ENCODE results near the gene COL15A1.

DNA sequence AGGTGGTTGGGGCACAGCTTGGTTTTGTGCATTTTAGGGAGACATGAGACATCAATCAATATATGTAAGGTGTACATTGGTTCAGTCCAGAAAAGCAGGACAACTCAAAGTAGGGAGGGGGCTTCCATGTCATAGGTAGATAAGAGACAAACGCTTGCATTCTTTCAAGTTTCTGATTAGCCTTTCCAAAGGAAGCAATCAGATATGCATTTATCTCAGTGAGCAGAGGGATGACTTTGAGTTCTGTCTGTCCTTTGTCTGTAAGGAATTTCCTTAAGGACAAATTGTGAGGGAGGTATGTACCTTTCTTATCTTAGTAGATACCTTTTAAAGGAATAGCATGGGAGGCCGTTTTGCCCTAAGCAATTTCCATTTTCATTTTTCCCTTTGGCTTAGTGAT lies 63.3 kb downstream of the COL15A1 start:
- no peak for TF ChIP-seq ZNF274 (IDR thresholded peaks at IDR 0.05; ENCODE audit: low read depth, low read length)
- no peak for TF ChIP-seq YY1 (IDR thresholded peaks at IDR 0.05; ENCODE audit: insufficient read depth, insufficient read length)
